Endothelial cell of umbilical vein (primary cell): Measurements from ENCODE around the gene UPF2. TPM values are rescaled to one million over a fixed set of nuclear protein-coding genes. Genes with fewer than 3 reads are reported as not detected.
A peak's percentile ranks its signal among the peaks of the same experiment; 100 is the strongest.

ENCODE experiments used
- Bru-seq: library from RNA; stranded (reverse); fragments of 400-500 nt; gene quantifications from one replicate; lab custom pipeline; 2021; lab: Mats Ljungman, UMichigan
- BruChase-seq, 2 experiments: library from RNA; stranded (reverse); fragments of 400-500 nt; gene quantifications; one replicate each; lab custom pipeline; 2021; lab: Mats Ljungman, UMichigan
- BruUV-seq: library from RNA; stranded (reverse); fragments of 400-500 nt; replicated peaks from 2 replicates; lab custom pipeline; 2021; lab: Mats Ljungman, UMichigan
- CTCF ChIA-PET: fragments of 300-600, 350-600 bp; sonication (Branson Sonifier 250); formaldehyde crosslinking; loops from one replicate; lab custom pipeline; 2021; ENCODE audit warnings: antibody characterized with exemption, inconsistent platforms; lab: Charles Lee
- POLR2A ChIA-PET: fragments of 300-600, 350-600 bp; sonication (Branson Sonifier 250); formaldehyde crosslinking; loops from one replicate; lab custom pipeline; 2021; ENCODE audit warnings: antibody characterized with exemption, inconsistent platforms; lab: Charles Lee
- DNase-seq: peaks from one replicate; pipeline ENCODE4 v3.0.0-alpha.2; 2011; ENCODE audit warnings: low read depth, low spot score
- FAIRE-seq: peaks from 2 replicates; lab custom pipeline; 2011; peaks lifted over from hg19 to GRCh38; lab: Jason Lieb, UNC
- H2AFZ ChIP-seq: 2 replicates; pipeline ENCODE4 v1.6.0; 2012; ENCODE audit warnings: low read depth, low read length, control low read depth, inconsistent platforms
- H3K27ac ChIP-seq: 2 replicates; pipeline ENCODE4 v1.5.1; 2011; ENCODE audit warnings: low read depth, mild to moderate bottlenecking, control low read depth, low read length, moderate library complexity; ENCODE audit not compliant: insufficient read depth
- H3K27me3 ChIP-seq, 2 experiments: 2 replicates each; pipeline versions ENCODE4 v1.6.0 to v1.6.1; 2011; ENCODE audit warnings: low read length in 2 of 2, mixed read lengths in 1 of 2; ENCODE audit not compliant: control insufficient read depth in 2 of 2, insufficient read depth in 2 of 2
- H3K36me3 ChIP-seq, 2 experiments: 2 replicates in 1 of 2; 3 replicates in 1 of 2; pipeline ENCODE4 v1.5.1; 2011; ENCODE audit warnings: low read length in 2 of 2, mild to moderate bottlenecking in 1 of 2, moderate library complexity in 1 of 2; ENCODE audit not compliant: control insufficient read depth in 2 of 2, insufficient read depth in 2 of 2; ENCODE audit errors: extremely low read depth in 1 of 2
- H3K4me1 ChIP-seq: 3 replicates; pipeline ENCODE4 v1.5.1; 2011; ENCODE audit warnings: mild to moderate bottlenecking, low read length; ENCODE audit not compliant: control insufficient read depth, insufficient read depth; ENCODE audit errors: extremely low read depth
- H3K4me2 ChIP-seq: 2 replicates; pipeline ENCODE4 v1.6.1; 2011; ENCODE audit warnings: low read length, control low read depth, mixed read lengths; ENCODE audit not compliant: insufficient read depth
- H3K4me3 ChIP-seq, 3 experiments: fragments of 200-600 bp in 1 of 3; sonication (generic), shearing (Covaris generic) in 1 of 3; replicated peaks in 1 of 3; 2 replicates each; pipeline ENCODE4 v1.5.1; 2011 to 2016; ENCODE audit warnings: control low read depth in 3 of 3, low read length in 3 of 3, mild to moderate bottlenecking in 2 of 3, inconsistent platforms in 1 of 3, low read depth in 1 of 3, moderate library complexity in 1 of 3; ENCODE audit not compliant: insufficient read depth in 1 of 3
- H3K79me2 ChIP-seq: 2 replicates; pipeline ENCODE4 v1.6.0; 2012; ENCODE audit warnings: low read length, inconsistent platforms; ENCODE audit not compliant: control insufficient read depth, insufficient read depth
- H3K9ac ChIP-seq: replicated peaks from 2 replicates; pipeline ENCODE3; 2011; ENCODE audit warnings: low read length, control low read depth; ENCODE audit not compliant: insufficient read depth; ENCODE audit errors: extremely low read depth
- H3K9me1 ChIP-seq: replicated peaks from 3 replicates; pipeline ENCODE4 v1.6.0; 2011; ENCODE audit warnings: mild to moderate bottlenecking, low read length; ENCODE audit not compliant: control insufficient read depth, insufficient read depth; ENCODE audit errors: extremely low read depth
- H3K9me3 ChIP-seq: replicated peaks from 2 replicates; pipeline ENCODE4 v1.5.1; 2012; ENCODE audit warnings: low read length, inconsistent platforms; ENCODE audit not compliant: control insufficient read depth, insufficient read depth
- H4K20me1 ChIP-seq: replicated peaks from 2 replicates; pipeline ENCODE3; 2011; ENCODE audit warnings: mild to moderate bottlenecking, low read length; ENCODE audit not compliant: control insufficient read depth, insufficient read depth; ENCODE audit errors: extremely low read depth
- FOS ChIP-seq: IDR thresholded peaks from 2 replicates; pipeline ENCODE4 v1.6.1; 2011; ENCODE audit warnings: mild to moderate bottlenecking, low read length, moderate library complexity, borderline replicate concordance; ENCODE audit not compliant: insufficient read depth
- MYC ChIP-seq: IDR thresholded peaks from one replicate; pipeline ENCODE4 v1.6.1; 2011; ENCODE audit warnings: mild to moderate bottlenecking, low read depth, low read length
- dilution Hi-C: fragments of 300-500 bp; cut with MboI; formaldehyde crosslinking; loops from one replicate; pipeline ENCODE4 v1.15.0; 2019; ENCODE audit warnings: low sequenced_read_pairs; ENCODE audit not compliant: extremely low pct_ligation_motif_present
- intact Hi-C: fragments of 100-400 bp; cut with micrococcal nuclease; formaldehyde crosslinking; loops from one replicate; pipeline ENCODE4 v1.10.0; 2022
- long read RNA-seq: library from polyadenylated mRNA; stranded (forward); transcript quantifications from one replicate; pipeline ENCODE4 v2.0.0, GENCODE V29; 2021
- polyA minus RNA-seq, 3 experiments: library from RNA; depleted of rRNA, polyadenylated mRNA; stranded (reverse); fragments of >200 nt; gene quantifications; 1 replicate in 1 of 3; 2 replicates in 2 of 3; pipeline ENCODE4 v1.2.3, GENCODE V29; 2011
- polyA plus RNA-seq, 4 experiments: library from polyadenylated mRNA; depleted of rRNA in 3 of 4; stranded (reverse) in 3 of 4; unstranded in 1 of 4; fragments of >200 nt; gene quantifications; 2 replicates each; pipeline versions ENCODE4 v1.2.1 to v1.2.3, GENCODE V29; 2011 to 2012; ENCODE audit warnings: missing spikeins in 1 of 4
- total RNA-seq: library from RNA; stranded (reverse); gene quantifications from 2 replicates; pipeline ENCODE4 v1.2.3, GENCODE V29; 2021
- TF ChIP-seq, protein P1 (sequence below): IDR thresholded peaks from 2 replicates; pipeline ENCODE4 v1.6.1; 2011; ENCODE audit not compliant: insufficient read depth, insufficient read length

Gene UPF2, protein sequence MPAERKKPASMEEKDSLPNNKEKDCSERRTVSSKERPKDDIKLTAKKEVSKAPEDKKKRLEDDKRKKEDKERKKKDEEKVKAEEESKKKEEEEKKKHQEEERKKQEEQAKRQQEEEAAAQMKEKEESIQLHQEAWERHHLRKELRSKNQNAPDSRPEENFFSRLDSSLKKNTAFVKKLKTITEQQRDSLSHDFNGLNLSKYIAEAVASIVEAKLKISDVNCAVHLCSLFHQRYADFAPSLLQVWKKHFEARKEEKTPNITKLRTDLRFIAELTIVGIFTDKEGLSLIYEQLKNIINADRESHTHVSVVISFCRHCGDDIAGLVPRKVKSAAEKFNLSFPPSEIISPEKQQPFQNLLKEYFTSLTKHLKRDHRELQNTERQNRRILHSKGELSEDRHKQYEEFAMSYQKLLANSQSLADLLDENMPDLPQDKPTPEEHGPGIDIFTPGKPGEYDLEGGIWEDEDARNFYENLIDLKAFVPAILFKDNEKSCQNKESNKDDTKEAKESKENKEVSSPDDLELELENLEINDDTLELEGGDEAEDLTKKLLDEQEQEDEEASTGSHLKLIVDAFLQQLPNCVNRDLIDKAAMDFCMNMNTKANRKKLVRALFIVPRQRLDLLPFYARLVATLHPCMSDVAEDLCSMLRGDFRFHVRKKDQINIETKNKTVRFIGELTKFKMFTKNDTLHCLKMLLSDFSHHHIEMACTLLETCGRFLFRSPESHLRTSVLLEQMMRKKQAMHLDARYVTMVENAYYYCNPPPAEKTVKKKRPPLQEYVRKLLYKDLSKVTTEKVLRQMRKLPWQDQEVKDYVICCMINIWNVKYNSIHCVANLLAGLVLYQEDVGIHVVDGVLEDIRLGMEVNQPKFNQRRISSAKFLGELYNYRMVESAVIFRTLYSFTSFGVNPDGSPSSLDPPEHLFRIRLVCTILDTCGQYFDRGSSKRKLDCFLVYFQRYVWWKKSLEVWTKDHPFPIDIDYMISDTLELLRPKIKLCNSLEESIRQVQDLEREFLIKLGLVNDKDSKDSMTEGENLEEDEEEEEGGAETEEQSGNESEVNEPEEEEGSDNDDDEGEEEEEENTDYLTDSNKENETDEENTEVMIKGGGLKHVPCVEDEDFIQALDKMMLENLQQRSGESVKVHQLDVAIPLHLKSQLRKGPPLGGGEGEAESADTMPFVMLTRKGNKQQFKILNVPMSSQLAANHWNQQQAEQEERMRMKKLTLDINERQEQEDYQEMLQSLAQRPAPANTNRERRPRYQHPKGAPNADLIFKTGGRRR
- total RNA-seq (23.9 and 27.7 TPM in 2 replicates), polyA plus RNA-seq (3.3 and 4.8 TPM in 2 replicates), polyA minus RNA-seq (9.8 and 10.8 TPM in 2 replicates), Bru-seq, nascent RNA (percentile 83 among the genes with signal in this experiment), BruChase-seq, experiment 1, labeled RNA remaining after a 6-hour chase (percentile 77 among the genes with signal in this experiment), BruChase-seq, experiment 2, labeled RNA remaining after a 2-hour chase (percentile 76 among the genes with signal in this experiment)
- 8.8 TPM in 2 replicates for polyA plus RNA-seq (2011; cell fraction: cytosol; rRNA removed)
- 11.9 and 16.7 TPM in 2 replicates for polyA plus RNA-seq (2011; cell fraction: nucleus; rRNA removed)
- 16.2 and 21.5 TPM in 2 replicates for polyA plus RNA-seq (2012)
- 7.5 TPM for polyA minus RNA-seq (2011; cell fraction: cytosol; rRNA and poly(A)+ RNA removed)
- 12.5 and 15.4 TPM in 2 replicates for polyA minus RNA-seq (2011; cell fraction: nucleus; rRNA and poly(A)+ RNA removed)
- long read RNA-seq, full-length matches to known transcripts, result 34 of 57 reads
- long read RNA-seq, partial matches to known transcripts, result 16 of 57 reads
- long read RNA-seq, other reads (novel, unspliced or antisense), result 7 of 57 reads

DNA sequence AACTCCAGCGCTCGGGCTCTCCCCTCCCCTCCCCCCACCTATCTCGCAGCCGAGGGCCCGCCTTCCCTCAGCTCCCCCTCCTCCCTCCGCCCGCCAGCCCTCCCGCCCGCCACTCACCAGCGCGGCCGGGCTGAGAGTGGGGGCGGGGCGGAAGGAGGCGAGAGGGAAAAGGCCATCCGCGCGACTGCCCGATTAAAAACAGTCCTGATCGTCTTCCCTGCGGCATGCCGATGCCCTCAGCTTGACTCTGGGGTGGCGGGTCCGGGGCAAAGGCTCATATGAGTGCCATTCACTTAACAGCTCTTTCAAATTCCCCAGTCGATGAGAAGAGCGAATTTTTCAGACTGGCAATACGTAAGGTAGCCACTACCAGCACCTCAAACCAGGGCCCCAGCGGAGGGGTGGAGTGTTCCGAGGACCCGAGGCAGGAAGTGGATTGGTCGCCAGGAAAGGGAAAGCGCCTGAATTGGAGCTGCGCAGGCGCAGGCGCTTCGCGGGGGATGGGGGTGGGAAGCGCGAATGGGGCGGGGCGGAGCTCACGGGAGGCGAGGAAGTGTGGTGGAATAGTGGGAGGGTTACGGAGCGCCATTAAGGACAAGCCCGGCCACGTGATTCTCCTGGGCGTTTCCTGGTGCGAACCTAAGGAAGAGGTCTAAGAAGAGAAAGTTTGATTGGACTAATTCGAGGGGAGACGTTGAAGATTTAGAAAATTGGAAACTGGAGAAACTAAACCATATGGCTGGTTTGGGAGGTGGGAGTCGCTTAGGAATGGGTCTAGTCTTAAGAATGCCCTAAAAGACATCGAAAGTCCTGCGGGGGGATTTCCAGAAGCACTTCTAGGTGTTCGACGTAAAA is at the start of gene UPF2:
Gene UPF2 (minus strand): TSS at position 13 of the 855 bp plus-strand sequence. CDS start 7,386 bp downstream, outside the sequence.
- POLR2A ChIA-PET, result interaction anchor here (0.6 to 1.0 kb wide), 4 partner anchors 26 to 119 kb away, joined by 3 to 9 read pairs (median 4); no protein-coding TSS in a partner anchor
- BruUV-seq, result no TSS peak
- peak; percentile 95 for FAIRE-seq

More for the DNA sequence above, at the start of gene UPF2:
- intact Hi-C loops, result loop anchor here (1.0 to 2.0 kb wide), 3 partner anchors 25 to 152 kb away; partner anchors contain the start of genes DHTKD1, NUDT5 and SEC61A2
- H3K4me3 ChIP-seq, result peak within 1 kb of the TSS; percentile 50 to 80 (median 56)
- CTCF ChIA-PET, result interaction anchor here (1.0 to 2.1 kb wide), 4 partner anchors 10 to 56 kb away, joined by 3 to 14 read pairs (median 8); partner anchors contain the start of gene DHTKD1
- H3K9ac ChIP-seq, result peak within 1 kb of the TSS; percentile 98
- H4K20me1 ChIP-seq, result no peaks in the 10 kb centered on the region
- H3K27ac ChIP-seq, result peak within 1 kb of the TSS; percentile 98
- no peaks in the 10 kb centered on the region for H3K9me1 ChIP-seq
- DNase-seq, result peak; percentile 99
- dilution Hi-C loops, result no loop called here
- H2AFZ ChIP-seq, result peak within 1 kb of the TSS; percentile 63
- peak within 1 kb of the TSS; percentile 86 for H3K4me2 ChIP-seq
- H3K79me2 ChIP-seq, result peaks cover 42% of the 10 kb centered on the region
- TF ChIP-seq, protein P1, sequence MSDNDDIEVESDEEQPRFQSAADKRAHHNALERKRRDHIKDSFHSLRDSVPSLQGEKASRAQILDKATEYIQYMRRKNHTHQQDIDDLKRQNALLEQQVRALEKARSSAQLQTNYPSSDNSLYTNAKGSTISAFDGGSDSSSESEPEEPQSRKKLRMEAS, result peak; percentile 91
- no peak for TF ChIP-seq FOS
- peak; percentile 78 for TF ChIP-seq MYC
- H3K4me1 ChIP-seq, result peaks cover 5% of the 10 kb centered on the region
- no peaks in the 10 kb centered on the region for H3K9me3 ChIP-seq
- H3K36me3 ChIP-seq, result no peaks in the 10 kb centered on the region
- H3K27me3 ChIP-seq, result peaks cover 0 to 3% of the 10 kb centered on the region in 2 experiments
